CD14-positive monocyte (primary cell): ENCODE data around the gene BMP2K. TPM values are rescaled to one million over a fixed set of nuclear protein-coding genes. Genes with fewer than 3 reads are reported as not detected.

ENCODE experiments used
- DNase-seq, 3 donors: peaks; one replicate each; pipeline ENCODE4 v3.0.0-alpha.2; 2011 to 2022
- H2AFZ ChIP-seq: 2 replicates; pipeline ENCODE4 v1.6.0; 2012; ENCODE audit warnings: mild to moderate bottlenecking, low read depth, low read length, inconsistent platforms; ENCODE audit not compliant: insufficient read depth, poor library complexity, severe bottlenecking
- H3K27ac ChIP-seq, 2 donors: 1 replicate in 1 of 2; 2 replicates in 1 of 2; pipeline ENCODE4 v1.5.1; 2012 to 2013; ENCODE audit warnings: low read length in 2 of 2, control low read depth in 1 of 2, inconsistent platforms in 1 of 2, low read depth in 1 of 2, mild to moderate bottlenecking in 1 of 2
- H3K27me3 ChIP-seq, 2 donors: one replicate each; pipeline versions ENCODE4 v1.6.0 to v1.6.1; 2011 to 2013; ENCODE audit warnings: low read length in 2 of 2; ENCODE audit not compliant: control insufficient read depth in 2 of 2, insufficient read depth in 2 of 2
- H3K36me3 ChIP-seq, 2 donors: replicated peaks in 1 of 2; 1 replicate in 1 of 2; 2 replicates in 1 of 2; pipeline versions ENCODE4 v1.5.1 to v1.6.1; 2012 to 2013; ENCODE audit warnings: low read length in 2 of 2, control low read depth in 1 of 2, inconsistent platforms in 1 of 2, mild to moderate bottlenecking in 1 of 2; ENCODE audit not compliant: insufficient read depth in 2 of 2, control insufficient read depth in 1 of 2
- H3K4me1 ChIP-seq, 2 donors: 1 replicate in 1 of 2; 2 replicates in 1 of 2; pipeline versions ENCODE4 v1.5.1 to v1.6.1; 2012 to 2013; ENCODE audit warnings: low read length in 2 of 2, control low read depth in 1 of 2, inconsistent platforms in 1 of 2, mild to moderate bottlenecking in 1 of 2, moderate library complexity in 1 of 2; ENCODE audit not compliant: insufficient read depth in 2 of 2, control insufficient read depth in 1 of 2
- H3K4me2 ChIP-seq: replicated peaks from 2 replicates; pipeline ENCODE3; 2012; ENCODE audit warnings: low read length, moderate library complexity, mild to moderate bottlenecking; ENCODE audit not compliant: poor library complexity, severe bottlenecking; ENCODE audit errors: extremely low read depth
- H3K4me3 ChIP-seq, 3 experiments: fragments of 200-600 bp in 1 of 3; sonication (generic) in 1 of 3; replicated peaks in 1 of 3; 1 replicate in 2 of 3; 2 replicates in 1 of 3; pipeline ENCODE4 v1.5.1; 2011 to 2013; ENCODE audit warnings: low read length in 3 of 3, mild to moderate bottlenecking in 3 of 3, control low read depth in 2 of 3, low read depth in 2 of 3, inconsistent platforms in 1 of 3, moderate library complexity in 1 of 3
- H3K79me2 ChIP-seq: 2 replicates; pipeline ENCODE4 v1.6.0; 2012; ENCODE audit warnings: mild to moderate bottlenecking, control low read depth, inconsistent platforms, low read length, moderate library complexity; ENCODE audit not compliant: insufficient read depth
- H3K9ac ChIP-seq: 2 replicates; pipeline ENCODE4 v1.6.0; 2017; ENCODE audit warnings: low read length, mild to moderate bottlenecking; ENCODE audit not compliant: insufficient read depth, poor library complexity, severe bottlenecking
- H3K9me3 ChIP-seq, 2 donors: replicated peaks in 1 of 2; 1 replicate in 1 of 2; 2 replicates in 1 of 2; pipeline versions ENCODE4 v1.5.1 to v1.6.1; 2012 to 2013; ENCODE audit warnings: low read length in 2 of 2, control low read depth in 1 of 2; ENCODE audit not compliant: control insufficient read depth in 1 of 2, insufficient read depth in 1 of 2
- H4K20me1 ChIP-seq: 2 replicates; pipeline ENCODE4 v1.6.0; 2012; ENCODE audit warnings: mild to moderate bottlenecking, low read length, control low read depth, moderate library complexity; ENCODE audit not compliant: insufficient read depth
- H3K27ac Mint-ChIP-seq, 7 donors: one replicate each; pipeline ENCODE4 v1.8.0; 2020; ENCODE audit warnings: mild to moderate bottlenecking in 7 of 7, mixed read lengths in 7 of 7, moderate library complexity in 6 of 7, inconsistent platforms in 2 of 7
- H3K27me3 Mint-ChIP-seq, 3 donors: one replicate each; pipeline ENCODE4 v1.8.0; 2021 to 2022; ENCODE audit warnings: low read depth in 3 of 3, mild to moderate bottlenecking in 3 of 3, mixed read lengths in 3 of 3, moderate library complexity in 3 of 3, inconsistent platforms in 1 of 3
- H3K36me3 Mint-ChIP-seq, 2 donors: one replicate each; pipeline ENCODE4 v1.8.0; 2020; ENCODE audit warnings: mixed read lengths in 2 of 2, inconsistent platforms in 1 of 2, mild to moderate bottlenecking in 1 of 2
- H3K4me1 Mint-ChIP-seq: one replicate; pipeline ENCODE4 v1.8.0; 2020; ENCODE audit warnings: mild to moderate bottlenecking, mixed read lengths
- H3K4me3 Mint-ChIP-seq, 2 donors: one replicate each; pipeline ENCODE4 v1.8.0; 2020; ENCODE audit warnings: mild to moderate bottlenecking in 2 of 2, mixed read lengths in 2 of 2, moderate library complexity in 1 of 2
- H3K9me3 Mint-ChIP-seq, 7 donors: one replicate each; pipeline ENCODE4 v1.8.0; 2020 to 2022; ENCODE audit warnings: mixed read lengths in 7 of 7, mild to moderate bottlenecking in 6 of 7, moderate library complexity in 6 of 7, inconsistent platforms in 2 of 7
- WGBS: methylation state at CpG from one replicate; pipeline ENCODE4 v1.1.5; 2013; ENCODE audit warnings: missing lambda C conversion rate; ENCODE audit not compliant: insufficient coverage; 5-methylcytosine and 5-hydroxymethylcytosine counted together
- intact Hi-C, 2 donors: fragments of 100-400 bp; cut with micrococcal nuclease; formaldehyde crosslinking; loops; one replicate each; pipeline versions ENCODE4 v1.15.0 to v1.15.1; 2023
- polyA plus RNA-seq, 3 donors: library from polyadenylated mRNA; depleted of rRNA in 1 of 3; unstranded in 2 of 3; stranded (reverse) in 1 of 3; fragments of 300-500 nt in 2 of 3; fragments of >200 nt in 1 of 3; fragmentation: Illumina TruSeq in 2 of 3; gene quantifications; 1 replicate in 2 of 3; 2 replicates in 1 of 3; pipeline ENCODE4 v1.2.3, GENCODE V29; 2012 to 2021
- TF ChIP-seq, protein P1 (sequence below): fragments of 200-600 bp; IDR thresholded peaks from one replicate; pipeline ENCODE4 v1.8.0; 2022; ENCODE audit warnings: antibody characterized with exemption, mild to moderate bottlenecking

BMP2K gene
- polyA plus RNA-seq, 3 donors = 11.8 to 39.7 (median 21.6) TPM

DNA sequence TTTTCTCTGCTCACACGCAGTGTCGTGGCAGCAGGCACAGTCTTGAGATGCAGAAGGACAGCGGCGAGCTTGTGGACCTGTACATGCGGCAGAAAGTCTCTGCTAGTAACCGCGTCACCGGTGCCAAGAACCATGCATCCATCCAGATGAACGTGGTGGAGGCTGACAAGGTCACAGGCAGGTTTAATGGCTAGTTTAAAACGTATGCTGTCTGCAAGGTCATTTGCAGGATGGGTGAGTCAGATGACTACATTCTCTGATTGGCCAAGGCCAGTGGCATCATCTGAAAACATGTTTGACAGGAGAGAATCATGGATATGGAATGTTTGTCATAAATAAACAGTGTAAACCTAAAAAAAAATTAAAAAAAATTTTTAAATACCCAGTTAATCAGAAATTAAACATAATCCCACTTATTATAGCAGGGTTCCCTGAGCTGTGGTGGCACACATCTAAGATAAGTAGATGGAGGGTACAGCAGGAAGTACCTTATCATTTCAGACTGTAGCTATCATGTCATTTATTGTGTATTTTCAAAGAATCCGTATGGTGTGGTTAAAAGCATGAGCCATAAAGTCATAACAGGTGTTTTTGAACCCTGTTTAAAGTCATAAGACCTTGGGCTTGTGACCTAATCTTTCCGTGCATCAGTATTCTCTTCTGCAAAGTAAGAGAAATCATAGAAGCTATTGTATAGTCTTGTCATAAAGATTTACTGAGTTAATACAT lies 7.5 kb upstream of the BMP2K start:
- Histone ChIP-seq H3K36me3 (no peaks in the 10 kb centered on the region), H3K79me2 (no peaks in the 10 kb centered on the region), H3K9ac (no peak overlapping the region), H3K4me3 (no peak overlapping the region), H3K4me1 (no peaks in the 10 kb centered on the region), H3K27ac (no peak overlapping the region), H3K27me3 (no peaks in the 10 kb centered on the region), H3K9me3 (no peaks in the 10 kb centered on the region), H4K20me1 (no peaks in the 10 kb centered on the region), H2AFZ (no peak overlapping the region), H3K4me2 (no peak overlapping the region)
- no peak overlapping the region for H3K27ac Mint-ChIP-seq
- WGBS = 94% methylated on average over 12 of the region's 12 CpGs
- H3K9me3 Mint-ChIP-seq = no peaks in the 10 kb centered on the region
- TF ChIP-seq, protein P1, sequence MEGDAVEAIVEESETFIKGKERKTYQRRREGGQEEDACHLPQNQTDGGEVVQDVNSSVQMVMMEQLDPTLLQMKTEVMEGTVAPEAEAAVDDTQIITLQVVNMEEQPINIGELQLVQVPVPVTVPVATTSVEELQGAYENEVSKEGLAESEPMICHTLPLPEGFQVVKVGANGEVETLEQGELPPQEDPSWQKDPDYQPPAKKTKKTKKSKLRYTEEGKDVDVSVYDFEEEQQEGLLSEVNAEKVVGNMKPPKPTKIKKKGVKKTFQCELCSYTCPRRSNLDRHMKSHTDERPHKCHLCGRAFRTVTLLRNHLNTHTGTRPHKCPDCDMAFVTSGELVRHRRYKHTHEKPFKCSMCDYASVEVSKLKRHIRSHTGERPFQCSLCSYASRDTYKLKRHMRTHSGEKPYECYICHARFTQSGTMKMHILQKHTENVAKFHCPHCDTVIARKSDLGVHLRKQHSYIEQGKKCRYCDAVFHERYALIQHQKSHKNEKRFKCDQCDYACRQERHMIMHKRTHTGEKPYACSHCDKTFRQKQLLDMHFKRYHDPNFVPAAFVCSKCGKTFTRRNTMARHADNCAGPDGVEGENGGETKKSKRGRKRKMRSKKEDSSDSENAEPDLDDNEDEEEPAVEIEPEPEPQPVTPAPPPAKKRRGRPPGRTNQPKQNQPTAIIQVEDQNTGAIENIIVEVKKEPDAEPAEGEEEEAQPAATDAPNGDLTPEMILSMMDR = no peak
- no peak for DNase-seq
- no peak overlapping the region for H3K4me3 Mint-ChIP-seq
- H3K36me3 Mint-ChIP-seq = no peaks in the 10 kb centered on the region
- intact Hi-C loops = no loop called here
- peaks cover 0 to 2% (median 0%) of the 10 kb centered on the region in 3 donors for H3K27me3 Mint-ChIP-seq
- H3K4me1 Mint-ChIP-seq = peaks cover 6% of the 10 kb centered on the region

DNA sequence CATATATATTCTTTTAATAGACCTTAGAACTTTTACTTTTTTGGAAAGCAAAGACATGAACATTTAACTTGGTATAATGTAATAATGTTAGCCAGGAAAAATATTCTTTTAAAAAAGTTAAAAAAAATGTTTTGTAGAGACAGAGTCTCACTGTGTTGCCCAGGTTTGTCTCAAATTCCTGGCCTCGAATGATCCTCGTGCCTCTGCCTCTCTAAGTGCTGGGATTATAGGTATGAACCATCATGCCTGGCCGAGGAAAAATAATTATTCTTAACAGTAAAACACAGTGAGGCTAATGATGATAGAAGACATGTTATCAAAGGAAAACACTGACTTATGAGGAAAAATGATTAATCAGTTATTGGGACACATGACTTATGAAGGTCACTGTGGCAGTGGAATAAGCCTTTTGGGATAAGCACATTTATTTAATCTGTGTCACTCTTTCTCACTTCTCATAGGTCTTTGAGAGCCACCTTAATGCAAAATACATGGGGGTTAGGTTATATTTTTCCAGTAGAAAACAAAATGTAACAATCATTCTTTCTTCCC lies 6.0 kb upstream of the BMP2K start:
- peaks cover 3% of the 10 kb centered on the region for H3K79me2 ChIP-seq
- H3K27ac ChIP-seq = no peak overlapping the region
- TF ChIP-seq, protein P1 = no peak
- no peaks in the 10 kb centered on the region for H4K20me1 ChIP-seq
- no peak overlapping the region for H2AFZ ChIP-seq
- intact Hi-C loops = loop anchor here (10.0 kb wide), 2 partner anchors 95 to 125 kb away; no protein-coding TSS in a partner anchor
- H3K36me3 Mint-ChIP-seq = no peaks in the 10 kb centered on the region
- no peak overlapping the region for H3K4me3 ChIP-seq
- H3K4me3 Mint-ChIP-seq = no peak overlapping the region
- H3K4me1 ChIP-seq = peaks cover 5 to 7% of the 10 kb centered on the region in 2 donors
- no peak overlapping the region for H3K27ac Mint-ChIP-seq
- peaks cover 0 to 2% (median 0%) of the 10 kb centered on the region in 3 donors for H3K27me3 Mint-ChIP-seq
- H3K36me3 ChIP-seq = no peaks in the 10 kb centered on the region
- 100% methylated on average over 2 of the region's 3 CpGs for WGBS
- no peak for DNase-seq
- H3K9me3 ChIP-seq = no peaks in the 10 kb centered on the region
- H3K9me3 Mint-ChIP-seq = no peaks in the 10 kb centered on the region
- peaks cover 15% of the 10 kb centered on the region for H3K4me1 Mint-ChIP-seq
- no peak overlapping the region for H3K4me2 ChIP-seq
- no peak overlapping the region for H3K9ac ChIP-seq
- no peaks in the 10 kb centered on the region for H3K27me3 ChIP-seq
